ENCODE results near the gene TOLLIP. TPM values are rescaled to one million over a fixed set of nuclear protein-coding genes. Genes with fewer than 3 reads are reported as not detected.

TOLLIP gene
- total RNA-seq, 1 experiment from 2014 or later, result 32.3 TPM

- Histone ChIP-seq H3K14ac (ENCODE audit: insufficient read depth, low read length) (no peak overlapping the region; the same call in 1 of the 2 replicates), H4K8ac (replicated peaks; ENCODE audit: insufficient read length, low read depth, low read length) (no peak overlapping the region), H2BK5ac (ENCODE audit: insufficient read length, low read length) (no peak overlapping the region), H4K5ac (ENCODE audit: insufficient read length, low read depth, low read length) (no peak overlapping the region), H4K20me1 (ENCODE audit: control insufficient read depth, insufficient read depth, insufficient read length) (no peaks in the 10 kb centered on the region), H4K91ac (ENCODE audit: insufficient read length, low read depth, low read length) (no peak overlapping the region), H2BK20ac (ENCODE audit: low read depth, low read length, poor library complexity, severe bottlenecking) (no peak overlapping the region), H3K4ac (ENCODE audit: low read depth, low read length) (no peak overlapping the region), H2BK15ac (ENCODE audit: low read depth, low read length) (no peak overlapping the region), H3K56ac (ENCODE audit: insufficient read length, low read depth, low read length) (no peak overlapping the region), H3K23ac (ENCODE audit: insufficient read length, low read depth, low read length) (no peak overlapping the region), H3K9ac (ENCODE audit: extremely low read depth, insufficient read length, low read length) (no peak overlapping the region), H3K18ac (ENCODE audit: insufficient read length, low read depth, low read length) (no peak overlapping the region), H3T11ph (ENCODE audit: low read length) (no peak overlapping the region), H3K23me2 (ENCODE audit: insufficient read length, low read depth, low read length, poor library complexity, severe bottlenecking) (no peaks in the 10 kb centered on the region), H3K79me1 (ENCODE audit: insufficient read depth, low read depth, low read length, poor library complexity, severe bottlenecking) (no peaks in the 10 kb centered on the region), H2BK12ac (ENCODE audit: insufficient read length, low read depth, low read length) (no peak overlapping the region), H3K4me2 (ENCODE audit: insufficient read depth, insufficient read length, low read length) (no peak overlapping the region), H2BK120ac (ENCODE audit: low read depth, low read length, poor library complexity, severe bottlenecking) (no peak overlapping the region), H3K9me3 (ENCODE audit: control insufficient read depth, low read depth, low read length) (no peaks in the 10 kb centered on the region), H2AFZ (ENCODE audit: low read length) (no peak overlapping the region), H2AK5ac (ENCODE audit: insufficient read length, low read length) (no peak overlapping the region), H3K27ac (ENCODE audit: insufficient read length, low read depth, low read length) (no peak overlapping the region), H3K27me3 (ENCODE audit: insufficient read depth, low read length) (no peaks in the 10 kb centered on the region), H3K79me2 (ENCODE audit: insufficient read depth, low read length) (no peaks in the 10 kb centered on the region), H3K4me1 (ENCODE audit: insufficient read depth, low read length) (no peaks in the 10 kb centered on the region)
- peaks cover 6% of the 10 kb centered on the region for H3K27me3 Mint-ChIP-seq (ENCODE audit: low read depth)
- H3K27ac Mint-ChIP-seq, result no peak overlapping the region
- H3K9me3 Mint-ChIP-seq, result peaks cover 2 to 3% of the 10 kb centered on the region in 2 experiments; a peak in 3 of 5 replicates
- peaks cover 0 to 2% (median 0%) of the 10 kb centered on the region in 3 experiments; a peak in 1 of 7 replicates for H3K36me3 Mint-ChIP-seq (ENCODE audit: insufficient read depth in 1 of 3, low read depth in 3 of 3)
- no peak for TF ChIP-seq CTCF (conservative IDR thresholded peaks at IDR 0.05)
- WGBS (ENCODE audit: extremely low coverage, insufficient read length, low lambda C conversion rate), result no CpG with 5 or more reads among the region's 13 CpGs
- H3K4me1 Mint-ChIP-seq, result peaks cover 2 to 15% of the 10 kb centered on the region in 2 experiments
- no peak overlapping the region for H3K4me3 Mint-ChIP-seq
- no peak for DNase-seq
Observed at GRCh38 chr11:1258401-1259075, 50.9 kb downstream of the TOLLIP start.

Measured in H9 (cell line).